GM19025 (cell line): ENCODE data around the gene ATF7IP2.
"Not testable (repeated sequence)": the region's sequence is repeated elsewhere in the genome, so short reads cannot be mapped to it uniquely, and the experiment has no call there.

Source experiments
- ATAC-seq: cut with Tn5 transposase; IDR thresholded peaks from one replicate; pipeline ENCODE4 v1.9.1; 2021; ENCODE audit warnings: mild to moderate bottlenecking, low read depth, moderate library complexity; ENCODE audit not compliant: unreplicated experiment

Gene ATF7IP2

GRCh38 chr16:10505286-10505685 is 119.4 kb downstream of the ATF7IP2 start:
- not testable (repeated sequence) for ATAC-seq

GRCh38 chr16:10509534-10510025 is 123.7 kb downstream of the ATF7IP2 start:
- peak; percentile 72 for ATAC-seq

- ATAC-seq = no peak
Measured at GRCh38 chr16:10510279-10510678, 124.4 kb downstream of the ATF7IP2 start.

- ATAC-seq = no peak
Measured at GRCh38 chr16:10511829-10512228, 126.0 kb downstream of the ATF7IP2 start.

- ATAC-seq = no peak
Measured at GRCh38 chr16:10514369-10515055, 128.7 kb downstream of the ATF7IP2 start.

GRCh38 chr16:10517868-10518267 is 132.0 kb downstream of the ATF7IP2 start:
- no peak for ATAC-seq

- ATAC-seq = no peak
Measured at GRCh38 chr16:10518479-10519041, 132.7 kb downstream of the ATF7IP2 start.

GRCh38 chr16:10519297-10519696 is 133.4 kb downstream of the ATF7IP2 start:
- ATAC-seq = no peak

GRCh38 chr16:10519929-10520868 is 134.3 kb downstream of the ATF7IP2 start:
- no peak for ATAC-seq

GRCh38 chr16:10520869-10521578 is 135.2 kb downstream of the ATF7IP2 start:
- ATAC-seq = no peak

- ATAC-seq = no peak
Measured at GRCh38 chr16:10521681-10522274, 135.9 kb downstream of the ATF7IP2 start.

- no peak for ATAC-seq
Measured at GRCh38 chr16:10522966-10523365, 137.1 kb downstream of the ATF7IP2 start.

- ATAC-seq = no peak
Measured at GRCh38 chr16:10525214-10525825, 139.5 kb downstream of the ATF7IP2 start.

GRCh38 chr16:10526962-10527361 is 141.1 kb downstream of the ATF7IP2 start:
- no peak for ATAC-seq

GRCh38 chr16:10528635-10529034 is 142.8 kb downstream of the ATF7IP2 start:
- ATAC-seq = no peak

- no peak for ATAC-seq
Measured at GRCh38 chr16:10529895-10530669, 144.2 kb downstream of the ATF7IP2 start.

- ATAC-seq = no peak
Measured at GRCh38 chr16:10530685-10531084, 144.8 kb downstream of the ATF7IP2 start.

GRCh38 chr16:10531582-10531981 is 145.7 kb downstream of the ATF7IP2 start:
- ATAC-seq = no peak
